C4-2B (cell line): ENCODE measurements around the gene NAT10.

Source experiments
- ZFX ChIP-seq: fragments of 450-650 bp; IDR thresholded peaks from 2 replicates; pipeline ENCODE4 v1.6.1; 2017
- TF ChIP-seq, protein P1 (sequence below): fragments of 450-650 bp; conservative IDR thresholded peaks from 2 replicates; pipeline ENCODE4 v1.5.1; 2017; ENCODE audit warnings: mild to moderate bottlenecking

DNA sequence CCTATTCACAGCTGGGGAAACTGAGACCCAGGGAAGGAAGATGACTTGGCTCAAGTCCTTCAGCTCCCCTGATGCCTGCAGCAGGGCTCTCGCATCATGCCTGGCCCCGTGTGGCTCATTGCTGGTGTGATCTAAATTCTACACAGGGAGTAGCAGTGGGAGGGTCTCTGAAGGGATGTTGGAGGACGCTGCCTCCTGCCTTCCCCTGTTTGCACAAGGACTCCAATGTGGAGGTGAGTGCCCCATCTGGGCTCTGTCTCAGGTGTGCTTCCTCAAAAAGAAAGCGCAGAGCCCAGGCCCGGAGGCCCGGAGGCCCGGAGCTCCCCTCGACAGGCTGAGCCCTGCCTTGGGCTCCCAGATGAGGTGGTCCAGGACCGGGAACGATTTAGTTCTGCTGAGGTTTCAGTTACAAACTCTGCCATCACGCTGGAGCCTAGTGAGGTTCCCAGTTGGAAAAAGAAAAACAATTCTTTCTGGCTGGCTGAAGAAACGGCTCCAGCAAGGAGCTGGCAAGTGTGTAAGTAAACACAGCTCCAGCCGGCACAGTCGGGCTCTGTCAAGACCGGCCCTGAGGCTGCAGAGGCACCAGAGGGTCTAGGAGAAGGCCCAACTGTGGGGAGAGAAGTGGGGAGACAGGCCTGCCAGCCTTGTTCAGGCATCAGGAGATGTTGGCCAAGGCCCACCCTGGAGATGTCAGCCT, 49.8 kb downstream of the NAT10 start:
- TF ChIP-seq, protein P1, sequence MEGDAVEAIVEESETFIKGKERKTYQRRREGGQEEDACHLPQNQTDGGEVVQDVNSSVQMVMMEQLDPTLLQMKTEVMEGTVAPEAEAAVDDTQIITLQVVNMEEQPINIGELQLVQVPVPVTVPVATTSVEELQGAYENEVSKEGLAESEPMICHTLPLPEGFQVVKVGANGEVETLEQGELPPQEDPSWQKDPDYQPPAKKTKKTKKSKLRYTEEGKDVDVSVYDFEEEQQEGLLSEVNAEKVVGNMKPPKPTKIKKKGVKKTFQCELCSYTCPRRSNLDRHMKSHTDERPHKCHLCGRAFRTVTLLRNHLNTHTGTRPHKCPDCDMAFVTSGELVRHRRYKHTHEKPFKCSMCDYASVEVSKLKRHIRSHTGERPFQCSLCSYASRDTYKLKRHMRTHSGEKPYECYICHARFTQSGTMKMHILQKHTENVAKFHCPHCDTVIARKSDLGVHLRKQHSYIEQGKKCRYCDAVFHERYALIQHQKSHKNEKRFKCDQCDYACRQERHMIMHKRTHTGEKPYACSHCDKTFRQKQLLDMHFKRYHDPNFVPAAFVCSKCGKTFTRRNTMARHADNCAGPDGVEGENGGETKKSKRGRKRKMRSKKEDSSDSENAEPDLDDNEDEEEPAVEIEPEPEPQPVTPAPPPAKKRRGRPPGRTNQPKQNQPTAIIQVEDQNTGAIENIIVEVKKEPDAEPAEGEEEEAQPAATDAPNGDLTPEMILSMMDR = no peak
- no peak for TF ChIP-seq ZFX
